ENCODE data around the gene NANOS1. TPM values are rescaled to one million over a fixed set of nuclear protein-coding genes. Genes with fewer than 3 reads are reported as not detected.

NANOS1 gene
- total and polyA plus RNA-seq, 9 of the 15 experiments (the other 6 are each of a cell fraction or from before 2014, with no cell fraction given): 0.14 to 1.6 (median 0.83) TPM; not detected in 1

- TF ChIP-seq CUX1 (CRISPR knock-in tag; IDR thresholded peaks at IDR 0.05) (no peak), ZNF699 (CRISPR knock-in tag; IDR thresholded peaks at IDR 0.05; ENCODE audit: insufficient replicate concordance) (no peak), SMAD1 (IDR thresholded peaks at IDR 0.05; ENCODE audit: low read depth, low read length, partially characterized antibody) (no peak), ZNF395 (CRISPR knock-in tag; IDR thresholded peaks at IDR 0.05) (no peak), THAP7 (CRISPR knock-in tag; IDR thresholded peaks at IDR 0.05) (no peak)
Measured at GRCh38 chr10:119041326-119041725, 11.8 kb downstream of the NANOS1 start (continued).
